ENCODE measurements around the gene PCDHGA3.

DNA sequence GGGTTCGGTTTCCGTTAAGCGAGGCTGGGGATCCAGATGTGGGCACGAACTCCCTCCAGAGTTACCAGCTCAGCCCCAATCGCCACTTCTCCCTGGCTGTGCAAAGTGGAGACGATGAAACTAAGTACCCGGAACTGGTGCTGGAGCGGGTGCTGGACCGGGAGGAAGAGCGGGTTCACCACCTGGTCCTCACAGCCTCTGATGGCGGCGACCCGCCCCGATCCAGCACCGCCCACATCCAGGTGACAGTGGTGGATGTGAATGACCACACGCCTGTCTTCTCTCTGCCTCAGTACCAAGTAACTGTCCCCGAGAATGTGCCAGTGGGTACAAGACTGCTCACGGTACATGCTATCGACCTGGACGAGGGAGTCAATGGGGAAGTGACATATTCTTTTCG, 39.7 kb downstream of the PCDHGA3 start:
- TF ChIP-seq, protein P1, sequence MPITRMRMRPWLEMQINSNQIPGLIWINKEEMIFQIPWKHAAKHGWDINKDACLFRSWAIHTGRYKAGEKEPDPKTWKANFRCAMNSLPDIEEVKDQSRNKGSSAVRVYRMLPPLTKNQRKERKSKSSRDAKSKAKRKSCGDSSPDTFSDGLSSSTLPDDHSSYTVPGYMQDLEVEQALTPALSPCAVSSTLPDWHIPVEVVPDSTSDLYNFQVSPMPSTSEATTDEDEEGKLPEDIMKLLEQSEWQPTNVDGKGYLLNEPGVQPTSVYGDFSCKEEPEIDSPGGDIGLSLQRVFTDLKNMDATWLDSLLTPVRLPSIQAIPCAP (CRISPR knock-in tag; IDR thresholded peaks at IDR 0.05): no peak
- TF ChIP-seq, protein P2, sequence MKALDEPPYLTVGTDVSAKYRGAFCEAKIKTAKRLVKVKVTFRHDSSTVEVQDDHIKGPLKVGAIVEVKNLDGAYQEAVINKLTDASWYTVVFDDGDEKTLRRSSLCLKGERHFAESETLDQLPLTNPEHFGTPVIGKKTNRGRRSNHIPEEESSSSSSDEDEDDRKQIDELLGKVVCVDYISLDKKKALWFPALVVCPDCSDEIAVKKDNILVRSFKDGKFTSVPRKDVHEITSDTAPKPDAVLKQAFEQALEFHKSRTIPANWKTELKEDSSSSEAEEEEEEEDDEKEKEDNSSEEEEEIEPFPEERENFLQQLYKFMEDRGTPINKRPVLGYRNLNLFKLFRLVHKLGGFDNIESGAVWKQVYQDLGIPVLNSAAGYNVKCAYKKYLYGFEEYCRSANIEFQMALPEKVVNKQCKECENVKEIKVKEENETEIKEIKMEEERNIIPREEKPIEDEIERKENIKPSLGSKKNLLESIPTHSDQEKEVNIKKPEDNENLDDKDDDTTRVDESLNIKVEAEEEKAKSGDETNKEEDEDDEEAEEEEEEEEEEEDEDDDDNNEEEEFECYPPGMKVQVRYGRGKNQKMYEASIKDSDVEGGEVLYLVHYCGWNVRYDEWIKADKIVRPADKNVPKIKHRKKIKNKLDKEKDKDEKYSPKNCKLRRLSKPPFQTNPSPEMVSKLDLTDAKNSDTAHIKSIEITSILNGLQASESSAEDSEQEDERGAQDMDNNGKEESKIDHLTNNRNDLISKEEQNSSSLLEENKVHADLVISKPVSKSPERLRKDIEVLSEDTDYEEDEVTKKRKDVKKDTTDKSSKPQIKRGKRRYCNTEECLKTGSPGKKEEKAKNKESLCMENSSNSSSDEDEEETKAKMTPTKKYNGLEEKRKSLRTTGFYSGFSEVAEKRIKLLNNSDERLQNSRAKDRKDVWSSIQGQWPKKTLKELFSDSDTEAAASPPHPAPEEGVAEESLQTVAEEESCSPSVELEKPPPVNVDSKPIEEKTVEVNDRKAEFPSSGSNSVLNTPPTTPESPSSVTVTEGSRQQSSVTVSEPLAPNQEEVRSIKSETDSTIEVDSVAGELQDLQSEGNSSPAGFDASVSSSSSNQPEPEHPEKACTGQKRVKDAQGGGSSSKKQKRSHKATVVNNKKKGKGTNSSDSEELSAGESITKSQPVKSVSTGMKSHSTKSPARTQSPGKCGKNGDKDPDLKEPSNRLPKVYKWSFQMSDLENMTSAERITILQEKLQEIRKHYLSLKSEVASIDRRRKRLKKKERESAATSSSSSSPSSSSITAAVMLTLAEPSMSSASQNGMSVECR (CRISPR knock-in tag; IDR thresholded peaks at IDR 0.05; ENCODE audit: borderline replicate concordance): no peak
- TF ChIP-seq, protein P3, sequence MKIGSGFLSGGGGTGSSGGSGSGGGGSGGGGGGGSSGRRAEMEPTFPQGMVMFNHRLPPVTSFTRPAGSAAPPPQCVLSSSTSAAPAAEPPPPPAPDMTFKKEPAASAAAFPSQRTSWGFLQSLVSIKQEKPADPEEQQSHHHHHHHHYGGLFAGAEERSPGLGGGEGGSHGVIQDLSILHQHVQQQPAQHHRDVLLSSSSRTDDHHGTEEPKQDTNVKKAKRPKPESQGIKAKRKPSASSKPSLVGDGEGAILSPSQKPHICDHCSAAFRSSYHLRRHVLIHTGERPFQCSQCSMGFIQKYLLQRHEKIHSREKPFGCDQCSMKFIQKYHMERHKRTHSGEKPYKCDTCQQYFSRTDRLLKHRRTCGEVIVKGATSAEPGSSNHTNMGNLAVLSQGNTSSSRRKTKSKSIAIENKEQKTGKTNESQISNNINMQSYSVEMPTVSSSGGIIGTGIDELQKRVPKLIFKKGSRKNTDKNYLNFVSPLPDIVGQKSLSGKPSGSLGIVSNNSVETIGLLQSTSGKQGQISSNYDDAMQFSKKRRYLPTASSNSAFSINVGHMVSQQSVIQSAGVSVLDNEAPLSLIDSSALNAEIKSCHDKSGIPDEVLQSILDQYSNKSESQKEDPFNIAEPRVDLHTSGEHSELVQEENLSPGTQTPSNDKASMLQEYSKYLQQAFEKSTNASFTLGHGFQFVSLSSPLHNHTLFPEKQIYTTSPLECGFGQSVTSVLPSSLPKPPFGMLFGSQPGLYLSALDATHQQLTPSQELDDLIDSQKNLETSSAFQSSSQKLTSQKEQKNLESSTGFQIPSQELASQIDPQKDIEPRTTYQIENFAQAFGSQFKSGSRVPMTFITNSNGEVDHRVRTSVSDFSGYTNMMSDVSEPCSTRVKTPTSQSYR (CRISPR knock-in tag; IDR thresholded peaks at IDR 0.05): no peak
- TF ChIP-seq, protein P4, sequence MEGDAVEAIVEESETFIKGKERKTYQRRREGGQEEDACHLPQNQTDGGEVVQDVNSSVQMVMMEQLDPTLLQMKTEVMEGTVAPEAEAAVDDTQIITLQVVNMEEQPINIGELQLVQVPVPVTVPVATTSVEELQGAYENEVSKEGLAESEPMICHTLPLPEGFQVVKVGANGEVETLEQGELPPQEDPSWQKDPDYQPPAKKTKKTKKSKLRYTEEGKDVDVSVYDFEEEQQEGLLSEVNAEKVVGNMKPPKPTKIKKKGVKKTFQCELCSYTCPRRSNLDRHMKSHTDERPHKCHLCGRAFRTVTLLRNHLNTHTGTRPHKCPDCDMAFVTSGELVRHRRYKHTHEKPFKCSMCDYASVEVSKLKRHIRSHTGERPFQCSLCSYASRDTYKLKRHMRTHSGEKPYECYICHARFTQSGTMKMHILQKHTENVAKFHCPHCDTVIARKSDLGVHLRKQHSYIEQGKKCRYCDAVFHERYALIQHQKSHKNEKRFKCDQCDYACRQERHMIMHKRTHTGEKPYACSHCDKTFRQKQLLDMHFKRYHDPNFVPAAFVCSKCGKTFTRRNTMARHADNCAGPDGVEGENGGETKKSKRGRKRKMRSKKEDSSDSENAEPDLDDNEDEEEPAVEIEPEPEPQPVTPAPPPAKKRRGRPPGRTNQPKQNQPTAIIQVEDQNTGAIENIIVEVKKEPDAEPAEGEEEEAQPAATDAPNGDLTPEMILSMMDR (IDR thresholded peaks at IDR 0.05): no peak
- TF ChIP-seq, protein P5, sequence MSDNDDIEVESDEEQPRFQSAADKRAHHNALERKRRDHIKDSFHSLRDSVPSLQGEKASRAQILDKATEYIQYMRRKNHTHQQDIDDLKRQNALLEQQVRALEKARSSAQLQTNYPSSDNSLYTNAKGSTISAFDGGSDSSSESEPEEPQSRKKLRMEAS (CRISPR knock-in tag; IDR thresholded peaks at IDR 0.05): no peak
